ENCODE results near the gene BLOC1S2.

The BLOC1S2 gene

DNA sequence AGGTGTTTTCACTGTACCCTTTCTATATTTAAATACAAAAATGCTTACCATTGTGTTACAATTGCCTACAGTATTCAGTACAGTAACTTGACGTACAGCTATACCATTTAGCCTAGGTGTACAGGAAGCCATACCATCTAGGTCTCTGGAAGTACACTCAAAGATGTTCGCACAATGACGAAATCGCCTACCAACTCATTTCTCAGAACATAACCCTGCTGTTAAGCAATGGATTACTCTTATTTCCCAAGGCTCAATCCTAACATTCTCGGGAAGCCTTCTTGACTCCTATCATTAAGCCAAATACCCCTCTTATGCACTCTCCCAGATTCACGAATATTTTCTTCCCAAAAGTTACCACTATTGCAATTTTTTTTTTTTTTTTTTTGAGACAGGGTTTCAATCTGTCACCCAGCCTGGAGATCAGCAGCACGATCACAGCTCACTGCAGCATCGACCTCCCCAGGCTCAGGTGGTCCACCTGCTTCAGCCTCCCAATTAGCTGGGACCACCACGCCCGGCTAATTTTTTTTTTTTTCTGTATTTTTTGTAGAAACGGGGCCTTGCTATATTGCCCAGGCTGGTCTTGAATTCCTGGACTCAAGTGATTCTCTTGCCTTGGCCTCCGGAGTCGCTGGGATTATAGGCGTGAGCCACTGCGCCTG, 20.5 kb downstream of the BLOC1S2 start:
- TF ChIP-seq, protein P1, sequence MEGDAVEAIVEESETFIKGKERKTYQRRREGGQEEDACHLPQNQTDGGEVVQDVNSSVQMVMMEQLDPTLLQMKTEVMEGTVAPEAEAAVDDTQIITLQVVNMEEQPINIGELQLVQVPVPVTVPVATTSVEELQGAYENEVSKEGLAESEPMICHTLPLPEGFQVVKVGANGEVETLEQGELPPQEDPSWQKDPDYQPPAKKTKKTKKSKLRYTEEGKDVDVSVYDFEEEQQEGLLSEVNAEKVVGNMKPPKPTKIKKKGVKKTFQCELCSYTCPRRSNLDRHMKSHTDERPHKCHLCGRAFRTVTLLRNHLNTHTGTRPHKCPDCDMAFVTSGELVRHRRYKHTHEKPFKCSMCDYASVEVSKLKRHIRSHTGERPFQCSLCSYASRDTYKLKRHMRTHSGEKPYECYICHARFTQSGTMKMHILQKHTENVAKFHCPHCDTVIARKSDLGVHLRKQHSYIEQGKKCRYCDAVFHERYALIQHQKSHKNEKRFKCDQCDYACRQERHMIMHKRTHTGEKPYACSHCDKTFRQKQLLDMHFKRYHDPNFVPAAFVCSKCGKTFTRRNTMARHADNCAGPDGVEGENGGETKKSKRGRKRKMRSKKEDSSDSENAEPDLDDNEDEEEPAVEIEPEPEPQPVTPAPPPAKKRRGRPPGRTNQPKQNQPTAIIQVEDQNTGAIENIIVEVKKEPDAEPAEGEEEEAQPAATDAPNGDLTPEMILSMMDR (IDR thresholded peaks at IDR 0.05; ENCODE audit: low read length, missing control alignments): no peak
- H3K4me3 ChIP-seq (replicated peaks; ENCODE audit: low read depth, low read length): peak overlapping the region; percentile 99
- DNase-seq (ENCODE audit: low read depth): peak; percentile 13

- H3K4me3 ChIP-seq (replicated peaks; ENCODE audit: low read depth, low read length): no peak overlapping the region
- TF ChIP-seq, protein P1 (IDR thresholded peaks at IDR 0.05; ENCODE audit: low read length, missing control alignments): no peak
- DNase-seq (ENCODE audit: low read depth): no peak
Measured at GRCh38 chr10:100254191-100254590, 32.3 kb downstream of the BLOC1S2 start.

DNA sequence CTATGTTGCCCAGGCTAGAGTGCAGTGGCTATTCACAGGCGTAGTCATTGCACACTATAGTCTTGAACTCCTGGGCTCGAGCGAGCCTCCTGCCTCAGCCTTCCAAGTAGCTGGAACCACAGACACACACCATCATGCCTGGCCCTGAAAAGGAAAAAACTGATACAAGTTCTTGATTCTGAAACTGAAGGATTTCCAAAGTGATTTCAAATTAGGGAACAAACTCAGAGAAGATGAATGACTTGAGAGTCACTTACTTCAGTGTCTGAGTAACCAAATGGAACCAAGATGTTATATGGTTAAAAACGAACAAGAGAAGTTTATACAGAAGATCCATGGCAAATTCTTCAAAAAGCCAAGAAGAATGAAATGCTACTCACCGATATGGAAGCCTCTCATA, 33.4 kb downstream of the BLOC1S2 start:
- TF ChIP-seq, protein P1 (IDR thresholded peaks at IDR 0.05; ENCODE audit: low read length, missing control alignments): no peak
- H3K4me3 ChIP-seq (replicated peaks; ENCODE audit: low read depth, low read length): no peak overlapping the region
- DNase-seq (ENCODE audit: low read depth): no peak

GRCh38 chr10:100248820-100249219, 37.7 kb downstream of the BLOC1S2 start:
- DNase-seq (ENCODE audit: low read depth): no peak
- TF ChIP-seq, protein P1 (IDR thresholded peaks at IDR 0.05; ENCODE audit: low read length, missing control alignments): no peak

DNA sequence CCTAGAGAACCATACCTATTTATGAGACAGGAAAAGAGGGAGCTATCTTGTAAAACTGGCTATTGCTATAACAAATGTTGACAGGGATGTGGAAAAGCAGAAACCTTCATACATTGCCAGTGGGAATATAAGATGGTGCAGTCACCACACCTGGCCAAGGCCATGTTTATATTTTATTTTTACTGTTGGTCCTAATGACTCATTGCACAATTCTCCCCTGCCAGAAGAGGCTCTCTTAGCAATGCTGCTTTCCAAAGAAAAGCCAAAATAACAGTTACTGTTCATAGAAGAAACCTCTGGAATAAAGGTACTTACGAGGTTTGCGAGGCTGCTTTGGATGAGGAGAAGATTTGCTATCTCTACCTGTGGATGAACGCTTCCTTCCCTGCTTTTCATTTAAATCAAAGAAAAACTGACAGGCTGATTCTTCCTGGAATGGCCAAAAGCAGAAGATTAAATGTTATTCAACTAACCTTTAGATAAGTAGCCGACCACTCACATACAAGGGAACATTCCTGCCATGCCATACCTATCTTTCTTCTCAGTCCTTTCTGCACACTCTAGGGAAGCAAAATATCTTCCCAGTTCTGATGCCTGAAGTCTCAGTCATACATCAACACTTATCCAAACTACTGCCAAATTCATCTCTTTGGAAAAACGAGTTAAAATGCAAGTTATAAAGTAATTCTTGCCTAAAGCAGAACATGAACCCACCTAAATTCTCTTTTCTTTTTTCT, 40.8 kb downstream of the BLOC1S2 start:
- H3K4me3 ChIP-seq (replicated peaks; ENCODE audit: low read depth, low read length): no peak overlapping the region
- DNase-seq (ENCODE audit: low read depth): peak; percentile 43
- TF ChIP-seq, protein P1 (IDR thresholded peaks at IDR 0.05; ENCODE audit: low read length, missing control alignments): no peak

More at GRCh38 chr10:100248820-100249219, 37.7 kb downstream of the BLOC1S2 start:
- no peak overlapping the region for H3K4me3 ChIP-seq (replicated peaks; ENCODE audit: low read depth, low read length)

- H3K4me3 ChIP-seq (replicated peaks; ENCODE audit: low read depth, low read length): no peak overlapping the region
- TF ChIP-seq, protein P1 (IDR thresholded peaks at IDR 0.05; ENCODE audit: low read length, missing control alignments): no peak
- no peak for DNase-seq (ENCODE audit: low read depth)
Measured at GRCh38 chr10:100239851-100240250, 46.6 kb downstream of the BLOC1S2 start.

All from fibroblast of pulmonary artery (primary cell).